GM19239 (cell line): ENCODE results near the gene PCGF2.
A peak's percentile ranks its signal among the peaks of the same experiment; 100 is the strongest.

Experiments used
- DNase-seq: peaks from one replicate; pipeline ENCODE4 v3.0.0; 2011; ENCODE audit warnings: low spot score; ENCODE audit not compliant: insufficient read length
- FAIRE-seq: peaks from 2 replicates; lab custom pipeline; 2011; peaks lifted over from hg19 to GRCh38; lab: Jason Lieb, UNC

PCGF2 gene

GRCh38 chr17:38752308-38753070 is 4.4 kb upstream of the PCGF2 start, which contains the start of gene PSMB3:
PSMB3 (plus strand) TSS chr17:38752741; CDS start chr17:38752827, 86 bp downstream.
- FAIRE-seq (no peak), DNase-seq (peak; percentile 94)

GRCh38 chr17:38751808-38752307 is 3.7 kb upstream of the PCGF2 start:
- no peak for DNase-seq
- FAIRE-seq = no peak

GRCh38 chr17:38751144-38751807 is 3.1 kb upstream of the PCGF2 start:
- DNase-seq = no peak
- FAIRE-seq = no peak

GRCh38 chr17:38750312-38751121 is 2.4 kb upstream of the PCGF2 start:
- no peak for FAIRE-seq
- no peak for DNase-seq

- FAIRE-seq (no peak), DNase-seq (no peak)
These were observed 1.8 kb upstream of the PCGF2 start for GRCh38 chr17:38750044-38750311.

GRCh38 chr17:38749223-38750043 is 1.3 kb upstream of the PCGF2 start:
- FAIRE-seq = no peak
- no peak for DNase-seq

- FAIRE-seq (no peak), DNase-seq (no peak)
These were observed 721 bp upstream of the PCGF2 start for GRCh38 chr17:38748892-38749222.

- no peak for FAIRE-seq
- no peak for DNase-seq
These were observed 530 bp downstream of the PCGF2 start for GRCh38 chr17:38747463-38748148.

GRCh38 chr17:38746849-38747462 is 1.2 kb downstream of the PCGF2 start:
- FAIRE-seq (no peak), DNase-seq (no peak)

GRCh38 chr17:38746004-38746848 is 1.9 kb downstream of the PCGF2 start:
- DNase-seq = no peak
- no peak for FAIRE-seq

GRCh38 chr17:38745545-38745944 is 2.6 kb downstream of the PCGF2 start:
- no peak for DNase-seq
- no peak for FAIRE-seq

- no peak for DNase-seq
- no peak for FAIRE-seq
These were observed 4.5 kb downstream of the PCGF2 start for GRCh38 chr17:38743556-38744171.

GRCh38 chr17:38742411-38743308 is 5.5 kb downstream of the PCGF2 start:
- FAIRE-seq (no peak), DNase-seq (no peak)

- DNase-seq (no peak), FAIRE-seq (no peak)
These were observed 6.2 kb downstream of the PCGF2 start for GRCh38 chr17:38741921-38742410.

GRCh38 chr17:38741461-38741860 is 6.7 kb downstream of the PCGF2 start:
- FAIRE-seq (no peak), DNase-seq (no peak)

- DNase-seq (no peak), FAIRE-seq (no peak)
These were observed 7.3 kb downstream of the PCGF2 start for GRCh38 chr17:38740806-38741205.

GRCh38 chr17:38740044-38740443 is 8.1 kb downstream of the PCGF2 start:
- no peak for DNase-seq
- no peak for FAIRE-seq
